ENCODE results near the gene DYNC1LI2.

DYNC1LI2 gene

DNA sequence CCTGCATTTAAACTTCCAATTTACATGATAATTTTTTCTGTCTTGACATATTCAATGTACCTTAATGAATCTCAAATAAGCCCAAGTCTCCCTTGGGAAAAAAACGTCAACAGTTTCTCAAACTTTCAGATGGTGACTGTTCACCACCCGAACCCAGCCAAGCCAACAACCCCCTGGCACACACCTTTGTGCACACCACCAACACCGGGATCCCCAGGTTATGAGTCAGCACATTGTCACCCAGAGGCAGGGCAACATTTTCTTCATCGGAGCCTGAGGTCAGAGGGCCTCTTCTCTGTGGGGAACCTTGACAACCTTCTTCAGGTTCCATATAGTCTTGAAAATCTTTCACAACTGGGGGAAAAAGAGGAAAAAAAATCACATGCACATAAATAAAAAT is 15.5 kb downstream of the DYNC1LI2 start:
- DNase-seq: no peak

DNA sequence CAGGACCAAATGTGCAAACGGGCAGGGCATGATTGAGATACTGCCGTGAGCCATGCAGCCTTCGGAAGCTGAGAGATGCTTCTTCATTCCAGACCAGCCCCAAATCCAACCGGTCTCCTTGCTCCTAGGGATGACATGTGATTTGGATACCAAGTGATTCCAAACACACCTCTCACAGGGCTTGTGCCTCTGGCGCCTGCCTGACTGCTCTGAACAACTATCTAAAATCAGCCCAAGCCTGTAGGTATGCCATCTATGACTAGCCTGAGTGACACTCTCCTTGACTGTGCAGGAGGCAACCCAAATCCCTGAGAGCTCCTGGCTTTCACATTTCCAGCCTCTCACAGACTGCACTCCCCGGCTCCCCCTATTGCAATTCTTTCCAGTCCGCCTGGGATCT is 20.3 kb downstream of the DYNC1LI2 start:
- DNase-seq: no peak

DNA sequence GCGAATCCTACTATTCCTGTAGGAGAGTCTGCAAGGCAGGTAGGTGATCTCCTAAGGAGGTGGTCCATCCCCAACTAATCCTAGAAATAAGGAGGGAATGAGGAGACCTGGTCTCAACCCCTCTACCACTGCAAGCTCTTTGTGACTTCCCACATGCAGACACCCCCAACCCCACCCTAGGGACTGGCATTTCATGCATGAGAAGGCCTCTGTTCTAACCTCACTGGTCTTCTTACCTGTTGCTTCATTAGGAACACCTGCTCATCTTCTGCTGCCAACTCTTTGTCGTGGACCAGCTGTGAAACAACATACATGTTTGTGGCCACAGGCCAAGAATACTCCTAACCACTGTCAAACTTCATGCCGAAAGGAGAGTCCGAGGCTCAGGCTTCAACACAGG is 22.6 kb downstream of the DYNC1LI2 start:
- DNase-seq: no peak

DNA sequence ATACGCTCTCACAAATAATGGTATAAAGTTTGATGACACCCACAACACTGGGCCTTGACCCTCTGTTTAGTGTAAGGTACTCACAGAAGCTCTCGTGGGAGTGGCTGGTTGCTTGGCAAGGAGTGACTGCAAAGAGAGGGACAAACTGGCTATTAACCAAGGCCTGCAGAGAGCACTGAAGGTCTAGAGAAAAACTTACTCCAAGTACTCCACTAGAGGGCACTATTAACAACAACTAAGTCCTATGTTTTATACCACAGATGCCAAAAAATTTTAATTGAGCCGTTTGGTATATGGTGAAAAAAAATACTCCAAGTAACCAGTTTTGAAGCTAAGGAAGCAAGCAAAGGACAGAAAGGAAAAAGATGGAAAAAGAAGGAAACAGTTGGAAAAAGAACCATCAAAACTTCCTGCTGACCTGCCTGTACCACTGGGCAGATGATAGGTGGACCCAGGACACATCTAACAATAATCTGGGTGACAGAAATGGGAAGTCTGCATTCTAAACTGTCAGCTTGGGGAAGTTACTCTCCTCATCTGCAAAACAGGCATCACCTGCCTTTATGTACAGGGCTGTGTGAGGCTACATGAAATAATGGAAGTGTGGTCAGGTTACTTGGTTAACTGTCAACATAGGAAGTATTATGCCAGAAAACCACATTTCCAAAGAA is 23.2 kb downstream of the DYNC1LI2 start:
- DNase-seq: peak; percentile 72

DNA sequence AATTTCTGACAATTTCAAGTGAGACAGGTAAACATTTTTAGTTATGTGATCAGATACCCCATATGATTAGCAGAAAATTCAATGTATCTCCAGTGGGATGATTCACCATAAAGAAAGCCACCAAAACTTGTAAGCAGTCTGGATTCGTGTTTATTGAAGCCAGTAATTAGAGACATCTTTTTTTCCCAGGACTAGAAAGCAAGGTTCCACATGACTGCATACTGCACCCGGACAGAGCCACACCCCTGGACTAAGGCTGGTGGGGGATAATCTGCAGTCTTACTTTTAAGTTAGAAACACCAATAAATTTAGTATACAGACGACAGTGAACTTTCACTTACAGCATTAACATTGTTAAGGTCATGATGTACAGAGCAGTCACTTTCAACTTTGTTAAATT is 30.6 kb downstream of the DYNC1LI2 start:
- no peak for DNase-seq

DNA sequence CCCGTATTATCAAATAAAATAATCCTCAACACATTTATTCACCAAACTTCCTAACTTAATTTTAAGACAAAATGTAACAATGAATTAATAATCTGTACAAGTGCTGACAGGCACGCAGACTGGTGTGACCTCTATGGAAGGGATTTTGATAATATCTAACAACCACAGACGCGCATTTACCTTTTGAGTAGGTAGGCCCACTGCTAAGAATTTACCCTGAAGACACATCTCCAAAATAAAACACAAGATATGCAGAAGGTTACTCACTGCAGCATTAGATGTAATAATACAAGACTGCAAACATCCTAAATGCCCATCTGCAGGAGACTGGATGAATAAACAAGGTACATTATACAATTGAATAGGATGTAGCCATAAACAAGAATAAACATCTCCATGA is 32.2 kb downstream of the DYNC1LI2 start:
- no peak for DNase-seq

- no peak for DNase-seq
These were observed 33.6 kb downstream of the DYNC1LI2 start for GRCh38 chr16:66717776-66718175.

GRCh38 chr16:66717112-66717675 is 34.2 kb downstream of the DYNC1LI2 start:
- peak; percentile 39 for DNase-seq

DNA sequence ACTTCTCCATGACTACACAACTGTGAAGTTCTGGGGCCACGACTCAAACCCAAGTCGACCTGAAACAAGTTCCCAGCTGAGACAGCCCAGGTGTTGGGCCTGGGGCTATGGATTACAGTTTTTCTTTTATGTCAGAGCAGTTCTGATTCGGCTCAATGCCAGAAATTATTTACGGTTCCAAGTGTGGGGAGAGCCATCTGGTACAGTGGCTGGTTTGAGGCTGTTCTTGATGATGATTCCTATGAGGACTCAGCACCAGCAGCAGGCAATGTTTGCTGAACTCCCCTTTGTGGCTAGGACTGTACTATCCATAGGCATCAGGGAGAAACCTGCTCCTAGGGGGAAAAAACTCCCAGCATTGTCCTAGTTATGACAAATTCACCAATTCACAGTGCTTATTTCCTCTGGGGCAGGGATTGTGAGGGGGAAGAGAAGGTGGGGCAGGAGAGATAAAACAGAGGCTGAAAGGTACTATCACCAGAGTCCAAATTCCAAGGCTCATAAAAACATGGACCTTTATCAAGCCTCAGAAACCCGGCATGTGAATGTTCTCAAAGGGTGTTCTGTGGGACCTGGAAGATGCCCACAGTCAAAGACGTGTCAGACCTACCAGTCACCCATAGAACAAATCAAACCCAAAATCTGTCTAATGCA is 36.6 kb downstream of the DYNC1LI2 start:
- DNase-seq: peak; percentile 32

GRCh38 chr16:66714062-66714461 is 37.3 kb downstream of the DYNC1LI2 start:
- DNase-seq: no peak

GRCh38 chr16:66713076-66713475 is 38.3 kb downstream of the DYNC1LI2 start:
- no peak for DNase-seq

DNA sequence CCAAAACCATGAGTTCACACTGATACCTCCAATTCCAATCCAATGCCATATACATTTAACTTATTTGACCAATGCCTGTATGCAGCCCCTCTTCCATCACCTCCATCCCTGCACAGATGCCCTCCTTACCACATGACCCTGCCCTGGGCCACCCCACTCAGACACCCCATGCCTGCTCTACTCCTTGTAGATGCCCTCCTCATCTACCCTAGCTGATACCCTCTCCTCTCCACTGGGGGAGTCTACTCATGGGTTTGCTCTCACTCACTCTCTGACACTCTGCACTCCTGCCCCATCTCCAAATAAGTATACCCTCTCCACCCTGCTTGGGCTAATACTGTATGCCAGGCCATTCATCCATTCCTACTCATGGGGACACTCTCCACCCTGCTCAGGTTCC is 38.9 kb downstream of the DYNC1LI2 start:
- no peak for DNase-seq

GRCh38 chr16:66711581-66711980 is 39.8 kb downstream of the DYNC1LI2 start:
- DNase-seq: no peak

DNA sequence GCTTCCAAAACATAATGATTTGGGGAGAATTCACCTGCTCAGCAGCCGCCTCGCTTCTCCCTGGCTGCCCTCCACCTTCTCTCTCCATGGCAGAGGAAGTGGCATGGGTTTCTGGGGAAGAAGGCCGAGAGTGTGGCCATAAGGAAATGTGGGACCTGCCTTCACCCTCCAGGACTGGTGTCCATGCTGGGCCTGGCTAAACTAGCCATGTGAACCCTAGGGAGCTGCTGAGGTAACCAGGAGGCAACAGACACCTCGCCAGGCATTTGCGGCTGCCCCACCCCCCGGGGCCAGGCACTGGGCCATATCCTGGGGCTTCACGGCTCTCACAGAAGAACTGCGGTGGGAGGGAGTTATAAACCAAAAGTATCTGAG is 44.9 kb downstream of the DYNC1LI2 start:
- DNase-seq: no peak

DNA sequence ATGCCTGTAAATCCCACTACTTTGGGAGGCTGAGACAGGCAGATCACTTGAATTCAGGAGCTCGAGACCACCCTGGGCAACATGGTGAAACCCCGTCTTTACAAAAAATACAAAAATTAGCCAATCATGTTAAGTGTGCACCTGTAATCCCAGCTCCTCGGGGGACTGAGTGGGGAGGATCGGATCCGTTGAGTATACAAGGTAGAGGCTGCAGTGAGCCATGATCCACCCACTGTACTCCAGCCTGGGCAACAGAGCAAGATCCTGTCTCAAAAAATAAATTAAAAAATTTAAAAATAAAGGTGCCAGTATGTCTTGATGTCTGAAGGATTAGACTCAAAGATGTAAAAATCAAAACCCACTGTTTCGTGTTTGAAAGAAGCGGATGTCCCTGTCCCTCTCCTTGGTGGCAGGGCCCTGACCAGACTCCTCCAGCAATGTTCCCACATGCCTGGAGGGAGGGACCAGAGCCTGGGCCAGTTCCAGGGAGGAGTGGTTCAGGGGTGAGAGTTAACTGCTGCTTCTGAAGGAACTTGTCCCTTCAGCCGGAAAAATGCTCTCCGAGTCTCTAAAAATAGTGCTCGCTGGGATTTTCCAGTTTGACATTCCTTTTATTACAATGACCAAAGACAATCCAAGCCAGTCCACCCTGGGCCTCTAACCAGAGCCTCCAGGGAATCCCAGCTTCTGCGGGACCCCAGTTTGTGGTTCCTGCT is 45.5 kb downstream of the DYNC1LI2 start:
- DNase-seq: no peak

DNA sequence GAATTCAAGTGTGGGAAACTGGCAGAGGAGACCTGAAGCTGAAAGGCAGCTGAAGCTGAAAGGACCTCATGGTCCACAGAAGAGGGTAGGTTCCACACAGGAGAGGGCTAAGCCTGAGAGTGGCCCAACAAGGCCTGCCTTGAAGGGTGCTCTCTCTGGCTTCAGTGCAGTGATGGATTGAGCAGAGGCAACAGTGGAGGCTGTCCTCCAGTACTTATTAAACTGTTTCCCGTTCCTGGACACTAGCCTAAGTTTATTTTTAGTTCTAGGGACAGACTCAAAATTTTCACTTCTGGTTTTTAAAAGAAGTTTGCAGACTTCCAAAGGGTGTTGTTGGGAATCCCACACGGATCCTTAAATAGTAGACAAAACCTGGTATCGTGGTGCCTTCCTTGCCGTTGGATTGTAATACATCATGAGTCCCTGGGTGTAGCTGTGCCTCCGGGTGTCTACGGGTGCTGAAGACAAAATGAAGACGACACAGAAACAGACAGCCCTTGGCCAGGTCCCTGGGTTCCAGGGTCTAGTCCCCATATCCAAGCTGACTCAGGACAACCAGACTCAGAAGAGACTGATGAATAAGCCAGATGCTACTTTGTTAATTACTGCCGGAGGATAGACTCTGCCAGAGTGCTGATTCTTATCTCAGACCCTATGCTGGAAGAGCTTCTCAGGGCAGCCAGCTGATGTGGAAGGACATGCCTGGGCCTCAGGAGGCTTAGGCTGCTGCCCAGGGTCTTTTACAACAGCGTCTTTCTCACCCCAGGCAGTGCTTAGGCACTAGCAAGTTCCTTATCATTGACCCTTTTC is 47.8 kb downstream of the DYNC1LI2 start:
- no peak for DNase-seq

- DNase-seq: no peak
These were observed 49.9 kb downstream of the DYNC1LI2 start for GRCh38 chr16:66701516-66701915.

DNA sequence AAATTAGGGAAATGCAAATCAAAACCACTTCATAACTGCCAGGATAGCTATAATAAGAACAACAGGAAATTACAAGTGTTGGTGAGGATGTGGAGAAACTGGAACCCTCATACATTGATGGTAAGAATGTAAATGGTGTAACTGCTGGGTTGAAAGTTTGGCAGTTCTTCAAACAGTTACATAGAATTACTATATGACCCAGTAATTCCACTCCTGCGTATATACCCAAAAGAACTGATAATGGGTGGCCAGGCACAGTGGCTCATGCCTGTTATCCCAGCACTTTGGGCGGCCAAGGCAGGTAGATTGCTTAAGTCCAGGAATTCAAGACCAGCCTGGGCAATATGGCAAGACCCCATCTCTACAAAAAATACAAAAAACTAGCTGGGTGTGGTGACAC is 50.4 kb downstream of the DYNC1LI2 start:
- no peak for DNase-seq

DNA sequence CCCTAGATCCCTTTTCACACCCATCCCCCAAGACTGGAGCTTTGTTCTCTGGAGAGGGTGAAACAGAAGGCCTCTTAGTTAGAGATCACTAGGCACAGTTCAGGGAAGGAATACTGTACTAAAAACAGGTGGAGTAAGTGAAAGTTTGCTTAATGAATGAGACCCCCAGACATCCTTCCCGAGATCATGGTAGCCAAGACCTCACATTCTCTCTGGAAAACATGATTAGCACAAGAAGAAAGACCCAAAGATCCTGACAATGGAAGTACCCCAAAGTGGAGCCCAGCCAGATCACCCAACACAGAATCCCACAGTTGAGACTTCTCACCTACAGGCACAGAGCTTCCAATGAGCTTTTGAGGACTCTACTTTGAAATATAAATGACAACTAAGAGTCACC is 51.5 kb downstream of the DYNC1LI2 start:
- no peak for DNase-seq

DNA sequence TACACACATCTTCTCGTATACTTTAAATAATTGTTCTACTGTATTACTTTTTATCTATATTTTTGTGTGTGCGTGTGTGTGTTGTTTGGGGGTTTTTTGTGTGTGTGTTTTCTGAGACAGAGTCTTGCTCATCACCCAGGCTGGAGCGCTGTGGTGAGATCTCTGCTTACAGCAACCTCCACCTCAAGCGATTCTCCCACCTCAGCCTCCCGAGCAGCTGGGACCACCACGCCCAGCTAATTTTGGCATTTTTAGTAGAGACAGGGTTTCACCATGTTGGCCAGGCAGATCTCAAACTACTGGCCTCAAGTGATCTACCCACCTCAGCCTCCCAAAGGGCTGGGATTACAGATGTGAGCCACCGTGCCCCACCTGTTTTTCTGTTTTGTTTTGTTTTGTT is 53.4 kb downstream of the DYNC1LI2 start:
- no peak for DNase-seq

- peak; percentile 93 for DNase-seq
These were observed 54.5 kb downstream of the DYNC1LI2 start, which contains the start of gene CMTM4 for GRCh38 chr16:66696669-66697630. CMTM4 (minus strand) TSS chr16:66696743; CDS start chr16:66696525, 218 bp downstream.

Data from DMS53 (cell line).